GM23338 (cell line): ENCODE data around the gene NDP.

Source experiments
- POLR2AphosphoS5 ChIP-seq: IDR thresholded peaks from 2 replicates; pipeline ENCODE4 v1.6.1; 2016; ENCODE audit warnings: antibody characterized with exemption, low read depth
- TF ChIP-seq, protein P1 (sequence below), 2 experiments: fragments of 200-600 bp in 1 of 2; sonication (generic) in 1 of 2; conservative IDR thresholded peaks; 2 replicates each; pipeline versions ENCODE4 v1.5.1 to v1.6.1; 2016 to 2017; ENCODE audit warnings: antibody characterized with exemption in 2 of 2, low read depth in 2 of 2, mild to moderate bottlenecking in 2 of 2, moderate library complexity in 1 of 2

DNA sequence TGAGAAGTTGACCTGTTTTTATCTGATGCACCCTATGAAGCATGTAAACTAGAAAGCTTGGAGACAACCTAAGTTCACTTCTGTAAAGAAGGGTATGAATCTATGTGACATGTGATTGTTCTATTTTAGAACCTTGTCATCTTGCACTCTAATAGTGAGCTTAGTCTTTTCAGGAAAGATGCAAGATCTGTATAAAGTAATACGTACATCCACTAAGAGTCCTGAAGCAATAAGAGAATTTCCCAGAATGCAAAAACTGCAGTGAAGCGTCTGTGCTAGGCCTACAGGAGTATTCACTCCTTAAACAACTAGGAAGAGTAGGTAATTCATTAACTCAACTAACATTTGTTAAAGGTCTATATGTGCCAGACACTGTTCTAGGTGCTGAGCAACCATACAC is 23.3 kb upstream of the NDP start:
- TF ChIP-seq POLR2AphosphoS5: no peak
- TF ChIP-seq, protein P1, sequence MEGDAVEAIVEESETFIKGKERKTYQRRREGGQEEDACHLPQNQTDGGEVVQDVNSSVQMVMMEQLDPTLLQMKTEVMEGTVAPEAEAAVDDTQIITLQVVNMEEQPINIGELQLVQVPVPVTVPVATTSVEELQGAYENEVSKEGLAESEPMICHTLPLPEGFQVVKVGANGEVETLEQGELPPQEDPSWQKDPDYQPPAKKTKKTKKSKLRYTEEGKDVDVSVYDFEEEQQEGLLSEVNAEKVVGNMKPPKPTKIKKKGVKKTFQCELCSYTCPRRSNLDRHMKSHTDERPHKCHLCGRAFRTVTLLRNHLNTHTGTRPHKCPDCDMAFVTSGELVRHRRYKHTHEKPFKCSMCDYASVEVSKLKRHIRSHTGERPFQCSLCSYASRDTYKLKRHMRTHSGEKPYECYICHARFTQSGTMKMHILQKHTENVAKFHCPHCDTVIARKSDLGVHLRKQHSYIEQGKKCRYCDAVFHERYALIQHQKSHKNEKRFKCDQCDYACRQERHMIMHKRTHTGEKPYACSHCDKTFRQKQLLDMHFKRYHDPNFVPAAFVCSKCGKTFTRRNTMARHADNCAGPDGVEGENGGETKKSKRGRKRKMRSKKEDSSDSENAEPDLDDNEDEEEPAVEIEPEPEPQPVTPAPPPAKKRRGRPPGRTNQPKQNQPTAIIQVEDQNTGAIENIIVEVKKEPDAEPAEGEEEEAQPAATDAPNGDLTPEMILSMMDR (conservative IDR thresholded peaks at IDR 0.05; ENCODE audit: low read depth in 2 of 2): no peak
